Activated CD4-positive, alpha-beta T cell treated with anti-CD3 and anti-CD28 coated beads, Interleukin-2, amount 10 ng/mL, durations not matched to agents 24 days and 14 days (primary cell): Measurements from ENCODE around the gene AGBL1. TPM values are rescaled to one million over a fixed set of nuclear protein-coding genes. Genes with fewer than 3 reads are reported as not detected.

Experiments
- DNase-seq: peaks from one replicate; pipeline ENCODE4 v3.0.0; 2022
- H3K27ac Mint-ChIP-seq: one replicate; pipeline ENCODE4 v1.8.0; 2022; ENCODE audit warnings: mild to moderate bottlenecking, mixed read lengths
- H3K27me3 Mint-ChIP-seq: one replicate; pipeline ENCODE4 v1.8.0; 2022; ENCODE audit warnings: mixed read lengths
- H3K36me3 Mint-ChIP-seq: one replicate; pipeline ENCODE4 v1.8.0; 2022; ENCODE audit warnings: low read depth, mild to moderate bottlenecking, mixed read lengths
- H3K4me1 Mint-ChIP-seq: one replicate; pipeline ENCODE4 v1.8.0; 2021; ENCODE audit warnings: mixed read lengths
- H3K4me3 Mint-ChIP-seq: one replicate; pipeline ENCODE4 v1.8.0; 2022; ENCODE audit warnings: mild to moderate bottlenecking, moderate library complexity, mixed read lengths
- H3K9me3 Mint-ChIP-seq: one replicate; pipeline ENCODE4 v1.8.0; 2021; ENCODE audit warnings: mixed read lengths
- intact Hi-C: fragments of 100-400 bp; cut with micrococcal nuclease; formaldehyde crosslinking; loops from one replicate; pipeline ENCODE4 v1.15.1; 2023
- total RNA-seq: library from RNA; stranded (reverse); gene quantifications from 2 replicates; pipeline ENCODE4 v1.2.3, GENCODE V29; 2022

Gene AGBL1
- total RNA-seq, 1 donor from 2014 or later = not detected

- Mint-ChIP-seq H3K27ac (no peak overlapping the region), H3K36me3 (no peaks in the 10 kb centered on the region), H3K4me3 (no peak overlapping the region), H3K27me3 (no peaks in the 10 kb centered on the region), H3K4me1 (no peaks in the 10 kb centered on the region), H3K9me3 (no peaks in the 10 kb centered on the region)
- no peak for DNase-seq
- intact Hi-C loops = no loop called here
These were observed 824.2 kb downstream of the AGBL1 start for GRCh38 chr15:86903642-86904421.

DNA sequence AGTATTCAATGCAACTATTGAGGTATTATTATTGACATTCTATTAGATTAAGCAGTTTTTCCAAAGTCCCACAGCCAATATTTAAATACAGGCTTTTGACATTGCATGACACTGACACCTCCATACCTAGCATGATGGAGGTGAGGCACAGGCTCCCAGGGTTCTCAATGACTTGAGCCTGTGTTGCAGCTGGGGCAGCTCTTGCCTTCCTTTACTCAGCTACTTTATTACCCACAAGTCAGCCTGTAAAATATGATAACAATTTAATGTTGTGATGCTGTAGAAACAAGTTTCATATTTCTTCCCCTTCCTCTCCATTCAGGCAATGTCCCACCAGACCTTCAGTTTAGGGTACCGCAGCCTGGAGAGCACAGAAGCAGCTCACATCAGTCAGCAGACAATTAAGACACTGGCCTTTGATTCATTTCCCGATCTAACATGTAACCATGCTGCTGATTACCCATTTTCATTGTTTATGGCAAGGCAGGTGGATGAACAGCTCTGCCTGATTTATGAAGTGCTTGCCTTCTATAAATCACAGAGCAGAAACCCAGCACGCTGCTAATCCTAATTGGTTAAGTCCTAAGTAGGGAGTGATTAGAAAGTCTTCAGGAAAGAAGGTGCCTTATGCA, 826.1 kb downstream of the AGBL1 start:
- H3K4me1 Mint-ChIP-seq = no peaks in the 10 kb centered on the region
- intact Hi-C loops = no loop called here
- no peaks in the 10 kb centered on the region for H3K9me3 Mint-ChIP-seq

GRCh38 chr15:86906376-86906775, 826.7 kb downstream of the AGBL1 start:
- Mint-ChIP-seq H3K36me3 (no peaks in the 10 kb centered on the region), H3K27me3 (no peaks in the 10 kb centered on the region), H3K4me1 (no peaks in the 10 kb centered on the region), H3K4me3 (no peak overlapping the region), H3K9me3 (no peaks in the 10 kb centered on the region), H3K27ac (no peak overlapping the region)
- intact Hi-C loops = no loop called here
- no peak for DNase-seq

More for the DNA sequence above, 826.1 kb downstream of the AGBL1 start:
- no peaks in the 10 kb centered on the region for H3K27me3 Mint-ChIP-seq
- H3K4me3 Mint-ChIP-seq = no peak overlapping the region
- no peak for DNase-seq
- H3K27ac Mint-ChIP-seq = no peak overlapping the region
- no peaks in the 10 kb centered on the region for H3K36me3 Mint-ChIP-seq

DNA sequence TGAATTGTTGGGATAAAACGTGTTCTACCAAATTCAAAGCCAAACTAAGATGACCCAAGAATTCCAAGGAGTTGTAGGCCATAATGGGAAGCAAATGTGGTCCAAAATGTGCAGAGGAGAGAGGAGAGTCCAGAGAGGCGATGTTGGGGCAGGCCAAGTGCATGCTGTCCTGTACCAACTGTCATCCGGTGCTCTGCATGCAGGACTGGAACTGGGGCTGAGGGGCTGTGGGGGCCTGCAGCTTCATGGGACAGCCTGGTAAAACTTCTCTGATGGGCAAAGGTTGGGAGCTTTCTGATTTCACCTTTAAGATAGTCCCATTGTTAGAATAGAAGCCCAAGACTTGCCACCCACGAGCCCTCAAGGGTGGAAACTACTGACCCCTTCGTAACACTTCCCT, 831.4 kb downstream of the AGBL1 start:
- no peak overlapping the region for H3K4me3 Mint-ChIP-seq
- no peaks in the 10 kb centered on the region for H3K9me3 Mint-ChIP-seq
- H3K27ac Mint-ChIP-seq = no peak overlapping the region
- H3K4me1 Mint-ChIP-seq = no peaks in the 10 kb centered on the region
- H3K27me3 Mint-ChIP-seq = no peaks in the 10 kb centered on the region
- DNase-seq = no peak
- no peaks in the 10 kb centered on the region for H3K36me3 Mint-ChIP-seq
- intact Hi-C loops = no loop called here

GRCh38 chr15:86912661-86913060, 833.0 kb downstream of the AGBL1 start:
- H3K36me3 Mint-ChIP-seq = no peaks in the 10 kb centered on the region
- DNase-seq = no peak
- no peak overlapping the region for H3K4me3 Mint-ChIP-seq
- no peaks in the 10 kb centered on the region for H3K9me3 Mint-ChIP-seq
- intact Hi-C loops = no loop called here
- no peaks in the 10 kb centered on the region for H3K27me3 Mint-ChIP-seq
- H3K27ac Mint-ChIP-seq = no peak overlapping the region
- H3K4me1 Mint-ChIP-seq = no peaks in the 10 kb centered on the region

DNA sequence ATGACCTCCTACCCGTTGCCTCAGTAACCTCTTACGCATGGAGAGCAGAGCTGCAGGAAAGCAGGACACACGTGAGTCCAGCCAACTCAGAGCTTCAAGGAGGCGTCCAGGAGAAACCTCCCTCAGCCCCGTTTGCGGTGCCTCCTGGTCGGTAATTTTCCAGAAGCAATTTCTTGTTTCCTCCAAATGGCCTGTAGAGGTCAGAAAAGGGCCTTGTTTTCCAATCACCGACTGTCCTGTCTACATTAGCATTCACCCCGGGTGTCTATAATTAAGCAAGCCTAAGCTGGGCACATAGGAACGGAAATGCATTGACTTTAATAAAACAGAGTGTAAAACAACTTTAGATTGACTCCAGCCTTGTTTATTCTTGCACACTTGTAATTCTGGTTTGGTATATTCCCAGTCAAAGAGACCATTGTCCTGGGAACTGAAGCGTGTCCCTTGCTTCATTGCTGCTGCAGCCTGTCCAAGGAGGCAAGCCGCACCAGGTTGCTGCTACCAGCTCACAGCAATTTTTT, 836.2 kb downstream of the AGBL1 start:
- no peak for DNase-seq
- H3K4me1 Mint-ChIP-seq = no peaks in the 10 kb centered on the region
- H3K4me3 Mint-ChIP-seq = no peak overlapping the region
- H3K27ac Mint-ChIP-seq = no peak overlapping the region
- H3K9me3 Mint-ChIP-seq = no peaks in the 10 kb centered on the region
- H3K36me3 Mint-ChIP-seq = no peaks in the 10 kb centered on the region
- H3K27me3 Mint-ChIP-seq = no peaks in the 10 kb centered on the region
- intact Hi-C loops = no loop called here

- Mint-ChIP-seq H3K9me3 (no peaks in the 10 kb centered on the region), H3K27me3 (no peaks in the 10 kb centered on the region), H3K36me3 (no peaks in the 10 kb centered on the region), H3K4me1 (no peaks in the 10 kb centered on the region), H3K4me3 (no peak overlapping the region), H3K27ac (no peak overlapping the region)
- intact Hi-C loops = no loop called here
- DNase-seq = no peak
These were observed 837.1 kb downstream of the AGBL1 start for GRCh38 chr15:86916671-86917360.

- H3K4me3 Mint-ChIP-seq = no peak overlapping the region
- no peaks in the 10 kb centered on the region for H3K27me3 Mint-ChIP-seq
- no peaks in the 10 kb centered on the region for H3K4me1 Mint-ChIP-seq
- no peak overlapping the region for H3K27ac Mint-ChIP-seq
- no peaks in the 10 kb centered on the region for H3K9me3 Mint-ChIP-seq
- no peak for DNase-seq
- no peaks in the 10 kb centered on the region for H3K36me3 Mint-ChIP-seq
- intact Hi-C loops = no loop called here
These were observed 837.6 kb downstream of the AGBL1 start for GRCh38 chr15:86917361-86917671.

GRCh38 chr15:86919581-86919980, 839.9 kb downstream of the AGBL1 start:
- Mint-ChIP-seq H3K9me3 (no peaks in the 10 kb centered on the region), H3K36me3 (no peaks in the 10 kb centered on the region), H3K4me3 (no peak overlapping the region), H3K27ac (no peak overlapping the region), H3K27me3 (no peaks in the 10 kb centered on the region), H3K4me1 (no peaks in the 10 kb centered on the region)
- intact Hi-C loops = no loop called here
- no peak for DNase-seq

GRCh38 chr15:86929461-86929860, 849.8 kb downstream of the AGBL1 start:
- H3K4me3 Mint-ChIP-seq = no peak overlapping the region
- no peaks in the 10 kb centered on the region for H3K9me3 Mint-ChIP-seq
- no peaks in the 10 kb centered on the region for H3K36me3 Mint-ChIP-seq
- intact Hi-C loops = no loop called here
- no peaks in the 10 kb centered on the region for H3K27me3 Mint-ChIP-seq
- DNase-seq = no peak
- no peaks in the 10 kb centered on the region for H3K4me1 Mint-ChIP-seq
- no peak overlapping the region for H3K27ac Mint-ChIP-seq

DNA sequence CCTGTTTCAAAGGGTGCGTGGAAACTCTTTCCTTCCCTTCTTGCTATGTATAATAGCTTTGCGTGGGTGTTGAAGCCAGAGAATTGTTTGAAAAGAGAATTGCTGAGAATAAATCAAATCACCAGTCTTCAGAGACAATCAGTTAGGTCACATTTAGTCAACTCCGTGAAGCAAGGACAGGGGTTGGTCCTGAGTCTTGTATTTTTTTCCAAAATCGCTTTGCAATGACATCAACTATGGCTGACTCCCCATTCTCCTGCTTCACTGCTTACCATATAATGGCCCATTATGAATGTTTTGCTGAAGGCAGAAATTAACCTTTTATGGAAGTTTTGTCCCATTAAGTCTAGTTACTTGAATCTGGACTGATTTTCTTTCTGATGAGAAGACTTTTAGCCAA, 852.8 kb downstream of the AGBL1 start:
- Mint-ChIP-seq H3K27me3 (no peaks in the 10 kb centered on the region), H3K27ac (no peak overlapping the region), H3K4me3 (no peak overlapping the region), H3K36me3 (no peaks in the 10 kb centered on the region), H3K9me3 (no peaks in the 10 kb centered on the region), H3K4me1 (no peaks in the 10 kb centered on the region)
- no peak for DNase-seq
- intact Hi-C loops = no loop called here

DNA sequence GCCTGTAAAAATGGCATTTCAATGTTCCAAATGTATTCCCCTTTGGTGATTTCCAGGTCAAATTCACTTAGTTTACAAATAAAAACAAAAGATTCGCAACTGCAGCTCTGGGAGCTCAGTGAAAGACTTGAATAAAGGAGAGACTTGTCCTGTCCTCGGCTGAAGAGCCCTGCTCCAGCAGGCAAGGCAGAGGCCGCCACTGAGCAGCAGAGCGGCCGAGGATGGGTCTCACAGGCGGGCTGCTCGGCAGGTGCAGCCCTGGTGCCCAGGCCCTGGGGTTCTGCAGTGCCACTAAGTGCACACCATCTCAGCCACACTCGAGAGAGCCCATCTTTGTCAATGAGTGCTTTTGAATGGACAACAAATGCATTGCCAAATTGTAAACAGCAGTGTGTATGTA, 856.2 kb downstream of the AGBL1 start:
- Mint-ChIP-seq H3K9me3 (no peaks in the 10 kb centered on the region), H3K27ac (no peak overlapping the region), H3K4me3 (no peak overlapping the region), H3K27me3 (no peaks in the 10 kb centered on the region), H3K4me1 (no peaks in the 10 kb centered on the region), H3K36me3 (no peaks in the 10 kb centered on the region)
- no peak for DNase-seq
- intact Hi-C loops = no loop called here

- no peaks in the 10 kb centered on the region for H3K27me3 Mint-ChIP-seq
- no peak for DNase-seq
- no peaks in the 10 kb centered on the region for H3K4me1 Mint-ChIP-seq
- H3K36me3 Mint-ChIP-seq = no peaks in the 10 kb centered on the region
- intact Hi-C loops = no loop called here
- no peak overlapping the region for H3K27ac Mint-ChIP-seq
- H3K4me3 Mint-ChIP-seq = no peak overlapping the region
- no peaks in the 10 kb centered on the region for H3K9me3 Mint-ChIP-seq
These were observed 862.6 kb downstream of the AGBL1 start for GRCh38 chr15:86942285-86942684.

DNA sequence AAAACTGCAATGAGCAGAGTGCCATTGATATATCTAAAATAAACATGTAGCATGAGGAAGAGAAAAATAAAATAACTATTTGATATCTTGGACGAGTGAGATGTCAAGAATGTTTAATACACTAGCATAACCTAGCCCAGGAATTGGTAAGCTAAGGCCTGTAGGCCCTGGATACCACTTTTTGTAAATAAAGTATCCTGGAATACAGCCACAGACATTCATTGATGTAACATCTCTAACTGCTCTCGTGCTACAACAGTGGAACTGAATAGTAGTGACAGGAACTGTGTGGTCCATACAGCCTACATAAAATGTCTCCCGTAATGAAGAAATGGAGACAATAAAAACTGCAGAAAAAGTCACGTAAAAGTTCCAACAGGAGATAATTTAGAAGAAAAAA, 869.0 kb downstream of the AGBL1 start:
- no peak for DNase-seq
- Mint-ChIP-seq H3K27me3 (no peaks in the 10 kb centered on the region), H3K36me3 (no peaks in the 10 kb centered on the region), H3K27ac (no peak overlapping the region), H3K9me3 (no peaks in the 10 kb centered on the region), H3K4me1 (no peaks in the 10 kb centered on the region), H3K4me3 (no peak overlapping the region)
- intact Hi-C loops = no loop called here
